GM12878 (cell line): ENCODE results near the gene COLQ. TPM values are rescaled to one million over a fixed set of nuclear protein-coding genes. Genes with fewer than 3 reads are reported as not detected.

ENCODE experiments used
- ATAC-seq: fragments of 200-7000 bp; cut with Tn5 transposase; 3 replicates; pipeline ENCODE4 v1.9.1; 2020; ENCODE audit warnings: mild to moderate bottlenecking, moderate library complexity
- BruUV-seq: library from RNA; stranded (reverse); fragments of 400-500 nt; replicated peaks from 2 replicates; lab custom pipeline; 2021; lab: Mats Ljungman, UMichigan
- CTCF ChIA-PET: fragments of 300-600 bp; sonication (Branson Sonifier 250); formaldehyde crosslinking; extraction: SDS; loops from one replicate; lab custom pipeline; 2021; ENCODE audit warnings: inconsistent platforms; lab: Yijun Ruan, JAX
- POLR2A ChIA-PET: fragments of 350-600 bp; formaldehyde crosslinking; extraction: SDS; loops from one replicate; lab custom pipeline; 2021; ENCODE audit warnings: inconsistent platforms; lab: Charles Lee
- RAD21 ChIA-PET: fragments of 300-600 bp; sonication (Branson Sonifier 250); formaldehyde crosslinking; loops from one replicate; lab custom pipeline; 2023; ENCODE audit warnings: antibody characterized with exemption; ENCODE audit not compliant: unreplicated experiment; lab: Charles Lee
- SMC1A ChIA-PET: fragments of 300-600 bp; sonication (Branson Sonifier 250); formaldehyde crosslinking; loops from one replicate; lab custom pipeline; 2023; ENCODE audit not compliant: unreplicated experiment, uncharacterized antibody; lab: Charles Lee
- DNase-seq: peaks from one replicate; pipeline ENCODE4 v3.0.0-alpha.2; 2011; ENCODE audit warnings: low read depth, low spot score
- FAIRE-seq: peaks from 3 replicates; lab custom pipeline; 2011; peaks lifted over from hg19 to GRCh38; lab: Jason Lieb, UNC
- H2AFZ ChIP-seq: 2 replicates; pipeline ENCODE4 v1.6.0; 2011; ENCODE audit warnings: low read depth, low read length, control low read depth; ENCODE audit not compliant: control insufficient read depth
- H3K27ac ChIP-seq: 2 replicates; pipeline ENCODE4 v1.5.1; 2011; ENCODE audit warnings: control low read depth; ENCODE audit not compliant: control insufficient read depth, insufficient read depth
- H3K27me3 ChIP-seq, 2 experiments: replicated peaks in 1 of 2; 2 replicates each; pipeline versions ENCODE4 v1.6.0 to v1.6.1; 2011; ENCODE audit warnings: low read length in 1 of 2; ENCODE audit not compliant: control insufficient read depth in 2 of 2, insufficient read depth in 2 of 2
- H3K36me3 ChIP-seq, 2 experiments: 2 replicates each; pipeline ENCODE4 v1.5.1; 2011; ENCODE audit warnings: low read length in 1 of 2; ENCODE audit not compliant: control insufficient read depth in 2 of 2, insufficient read depth in 2 of 2
- H3K4me1 ChIP-seq: 2 replicates; pipeline ENCODE4 v1.6.1; 2011; ENCODE audit warnings: mild to moderate bottlenecking, low read length, moderate library complexity, mixed read lengths; ENCODE audit not compliant: control insufficient read depth, insufficient read depth
- H3K4me2 ChIP-seq: 2 replicates; pipeline ENCODE4 v1.6.0; 2011; ENCODE audit warnings: control low read depth; ENCODE audit not compliant: control insufficient read depth, insufficient read depth
- H3K4me3 ChIP-seq: fragments of 200-600 bp; sonication (generic); 2 replicates; pipeline ENCODE4 v1.5.1; 2016
- H3K79me2 ChIP-seq: 2 replicates; pipeline ENCODE4 v1.6.0; 2011; ENCODE audit warnings: low read length; ENCODE audit not compliant: control insufficient read depth, insufficient read depth
- H3K9ac ChIP-seq: 2 replicates; pipeline ENCODE4 v1.8.0; 2011; ENCODE audit warnings: low read length, control low read depth, mixed read lengths; ENCODE audit not compliant: control insufficient read depth, insufficient read depth
- H3K9me3 ChIP-seq: replicated peaks from 3 replicates; pipeline ENCODE4 v1.5.1; 2011; ENCODE audit warnings: mild to moderate bottlenecking, low read length; ENCODE audit not compliant: control insufficient read depth, insufficient read depth
- H4K20me1 ChIP-seq: 2 replicates; pipeline ENCODE4 v1.6.0; 2011; ENCODE audit not compliant: control insufficient read depth, insufficient read depth
- CBX3 ChIP-seq: fragments of 200-600 bp; sonication (generic); IDR thresholded peaks from 2 replicates; pipeline ENCODE4 v1.6.1; 2016; ENCODE audit warnings: low read depth, borderline replicate concordance
- CEBPB ChIP-seq, 2 experiments: fragments of 150-350 bp in 1 of 2; IDR thresholded peaks; 2 replicates each; pipeline ENCODE4 v1.6.1; 2012 to 2014; ENCODE audit warnings: low read depth in 2 of 2, low read length in 2 of 2, borderline replicate concordance in 1 of 2, inconsistent platforms in 1 of 2
- EP300 ChIP-seq, 2 experiments: fragments of 150-350 bp in 1 of 2; IDR thresholded peaks; 2 replicates each; pipeline ENCODE4 v1.6.1; 2011 to 2012; ENCODE audit warnings: low read depth in 2 of 2, low read length in 2 of 2, borderline replicate concordance in 1 of 2, improper control_type of control experiment in 1 of 2, inconsistent platforms in 1 of 2; ENCODE audit not compliant: control insufficient read depth in 1 of 2
- GABPA ChIP-seq: IDR thresholded peaks from 2 replicates; pipeline ENCODE4 v1.6.1; 2014; ENCODE audit warnings: antibody characterized with exemption, low read depth, mild to moderate bottlenecking, inconsistent platforms
- HCFC1 ChIP-seq: fragments of 150-350 bp; IDR thresholded peaks from 2 replicates; pipeline ENCODE4 v1.6.1; 2014; ENCODE audit warnings: low read length
- KDM1A ChIP-seq: fragments of 200-600 bp; sonication (generic); IDR thresholded peaks from 2 replicates; pipeline ENCODE4 v1.6.1; 2016; ENCODE audit warnings: borderline replicate concordance
- MTA2 ChIP-seq: fragments of 450-650 bp; IDR thresholded peaks from 2 replicates; pipeline ENCODE4 v1.6.1; 2016; ENCODE audit warnings: low read depth, mild to moderate bottlenecking, moderate library complexity
- MYC ChIP-seq: IDR thresholded peaks from 2 replicates; pipeline ENCODE4 v1.6.1; 2011; ENCODE audit warnings: mild to moderate bottlenecking, low read length, moderate library complexity, inconsistent platforms; ENCODE audit not compliant: insufficient read depth, insufficient replicate concordance, insufficient read length, severe bottlenecking
- NR2C2 ChIP-seq: IDR thresholded peaks from 2 replicates; pipeline ENCODE4 v1.6.1; 2011; ENCODE audit warnings: borderline replicate concordance, low read depth; ENCODE audit not compliant: control insufficient read depth, insufficient read length
- SMC3 ChIP-seq: IDR thresholded peaks from 2 replicates; pipeline ENCODE4 v1.6.1; 2011; ENCODE audit warnings: low read length, improper control_type of control experiment, borderline replicate concordance
- STAT1 ChIP-seq: fragments of 450-650 bp; conservative IDR thresholded peaks from 2 replicates; pipeline ENCODE4 v1.6.1; 2014; ENCODE audit warnings: antibody characterized with exemption, mild to moderate bottlenecking
- TCF7 ChIP-seq: IDR thresholded peaks from 2 replicates; pipeline ENCODE4 v1.6.1; 2014; ENCODE audit warnings: antibody characterized with exemption, borderline replicate concordance
- ZNF384 ChIP-seq: IDR thresholded peaks from 2 replicates; pipeline ENCODE4 v1.6.1; 2012; ENCODE audit warnings: low read depth, mild to moderate bottlenecking, low read length, improper control_type of control experiment, borderline replicate concordance
- ZZZ3 ChIP-seq: IDR thresholded peaks from 2 replicates; pipeline ENCODE4 v1.6.1; 2011; ENCODE audit warnings: low read depth; ENCODE audit not compliant: control insufficient read depth, insufficient read length
- WGBS: methylation state at CpG from one replicate; pipeline ENCODE4 v1.1.6; 2016; ENCODE audit warnings: low lambda C conversion rate; ENCODE audit not compliant: insufficient replicate concordance, insufficient coverage; ENCODE audit errors: missing lambda C conversion rate; 5-methylcytosine and 5-hydroxymethylcytosine counted together
- in situ Hi-C: fragments of 300-500 bp; cut with MboI; formaldehyde crosslinking; loops from 9 replicates; pipeline ENCODE4 v1.14.3; 2018; ENCODE audit warnings: mixed read lengths
- intact Hi-C: fragments of 100-400 bp; cut with micrococcal nuclease; formaldehyde crosslinking; loops from one replicate; pipeline ENCODE4 v1.14.2; 2022; ENCODE audit not compliant: unreplicated experiment
- polyA plus RNA-seq, 11 experiments: library from polyadenylated mRNA; depleted of rRNA in 4 of 11; unstranded in 6 of 11; stranded (reverse) in 5 of 11; fragments of >200 nt; fragmentation: Nextera tagmentation in 4 of 11; fragmentation: Illumina TruSeq in 1 of 11; extraction: Ambion mirVana in 4 of 11; extraction: Trizol in 1 of 11; gene quantifications; 1 replicate in 1 of 11; 2 replicates in 10 of 11; pipeline versions ENCODE4 v1.2.1 to v1.2.3, GENCODE V29; 2011 to 2016; ENCODE audit warnings: inconsistent platforms in 2 of 11, missing spikeins in 2 of 11, low read depth in 1 of 11
- total RNA-seq, 4 experiments: library from RNA; depleted of rRNA in 3 of 4; stranded (reverse); fragments of >200 nt in 3 of 4; fragmentation: Illumina TruSeq in 1 of 4; extraction: Trizol in 1 of 4; gene quantifications; 2 replicates each; pipeline versions ENCODE4 v1.2.1 to v1.2.3, GENCODE V29; 2013 to 2021

COLQ gene
- total and polyA plus RNA-seq, 10 of the 15 experiments (the other 5 are each of a cell fraction or from before 2014, with no cell fraction given) = 0.13 to 2.7 (median 0.70) TPM

GRCh38 chr3:15479400-15480224 lies 41.9 kb downstream of the COLQ start:
- FAIRE-seq (no peak), ATAC-seq (peak; percentile 50), DNase-seq (no peak)
- intact Hi-C loops = no loop called here
- no peaks in the 10 kb centered on the region for H3K36me3 ChIP-seq
- ChIA-PET RAD21 (no interaction called here), CTCF (interaction anchor here (3.0 kb wide), 1 partner anchor 11 kb away, joined by 10 read pairs; no protein-coding TSS in a partner anchor), POLR2A (no interaction called here), SMC1A (interaction anchor here (0.9 to 1.1 kb wide), 2 partner anchors 11 to 41 kb away, joined by 3 read pairs; no protein-coding TSS in a partner anchor)
- in situ Hi-C loops = no loop called here
- H3K4me3 ChIP-seq = no peak overlapping the region
- no peak overlapping the region for H2AFZ ChIP-seq
- H3K9ac ChIP-seq = no peak overlapping the region
- H3K27me3 ChIP-seq = no peaks in the 10 kb centered on the region
- H3K4me2 ChIP-seq = no peak overlapping the region
- BruUV-seq = no TSS peak
- no peaks in the 10 kb centered on the region for H4K20me1 ChIP-seq
- no peak for TF ChIP-seq TCF7
- no peak for TF ChIP-seq STAT1
- TF ChIP-seq MYC = no peak
- no peak for TF ChIP-seq CBX3
- TF ChIP-seq MTA2 = no peak
- TF ChIP-seq KDM1A = no peak
- no peaks in the 10 kb centered on the region for H3K9me3 ChIP-seq
- no peak overlapping the region for H3K27ac ChIP-seq
- H3K79me2 ChIP-seq = no peaks in the 10 kb centered on the region
- H3K4me1 ChIP-seq = no peaks in the 10 kb centered on the region

- TF ChIP-seq ZNF384 = no peak
- no peak for TF ChIP-seq NR2C2
- TF ChIP-seq SMC3 = no peak
- TF ChIP-seq CEBPB (IDR thresholded peaks at IDR 0.05; ENCODE audit: borderline replicate concordance in 1 of 2, low read depth in 2 of 2, low read length in 2 of 2) = no peak
- TF ChIP-seq ZZZ3 = no peak
- TF ChIP-seq EP300 (IDR thresholded peaks at IDR 0.05; ENCODE audit: borderline replicate concordance in 1 of 2, control insufficient read depth in 1 of 2, low read depth in 2 of 2, low read length in 2 of 2) = no peak
- TF ChIP-seq GABPA = no peak
- TF ChIP-seq HCFC1 = no peak
- CTCF ChIA-PET = interaction anchor here (3.0 kb wide), 1 partner anchor 10 kb away, joined by 10 read pairs; no protein-coding TSS in a partner anchor
- ATAC-seq = no peak
- Histone ChIP-seq H3K27me3 (no peaks in the 10 kb centered on the region), H3K79me2 (no peaks in the 10 kb centered on the region), H3K4me1 (no peaks in the 10 kb centered on the region), H3K4me3 (no peak overlapping the region), H3K9me3 (no peaks in the 10 kb centered on the region), H3K9ac (no peak overlapping the region), H2AFZ (no peak overlapping the region), H3K27ac (no peak overlapping the region), H4K20me1 (no peaks in the 10 kb centered on the region), H3K36me3 (no peaks in the 10 kb centered on the region), H3K4me2 (no peak overlapping the region)
- POLR2A ChIA-PET = no interaction called here
- in situ Hi-C loops = no loop called here
- intact Hi-C loops = no loop called here
- BruUV-seq = no TSS peak
- SMC1A ChIA-PET = no interaction called here
- FAIRE-seq = no peak
- 75% methylated on average over 5 of the region's 5 CpGs for WGBS
- RAD21 ChIA-PET = interaction anchor here (0.9 kb wide), 1 partner anchor 11 kb away, joined by 3 read pairs; no protein-coding TSS in a partner anchor
- DNase-seq = no peak
Observed at GRCh38 chr3:15478640-15478979, 42.9 kb downstream of the COLQ start.
